ENCODE measurements around the gene KLHDC8A. TPM values are rescaled to one million over a fixed set of nuclear protein-coding genes. Genes with fewer than 3 reads are reported as not detected.

KLHDC8A gene
- total RNA-seq, 1 donor = not detected

Small RNA genes lying within 50 kb of the gene (small RNA-seq; reads per million reads assigned to genes)
- gene SNRPGP10 = not detected

Other genes with a start within 250 kb of the KLHDC8A start
- gene RBBP5, start 234.9 kb downstream of the KLHDC8A start, total RNA-seq = 16.5 and 19.5 TPM in 2 replicates
- 16.5 and 18.1 TPM in 2 replicates for gene DSTYK, start 145.2 kb downstream of the KLHDC8A start, total RNA-seq
- gene TMCC2, start 129.0 kb downstream of the KLHDC8A start, total RNA-seq = 1.8 and 2.9 TPM in 2 replicates
- 2.7 and 3.6 TPM in 2 replicates for gene NUAK2, start 35.2 kb downstream of the KLHDC8A start, total RNA-seq
- gene LEMD1, start 65.1 kb upstream of the KLHDC8A start, total RNA-seq = not detected in 2 replicates
- gene BLACAT1, start 99.1 kb upstream of the KLHDC8A start, total RNA-seq = not detected in 2 replicates
- 0.29 and 0.72 TPM in 2 replicates for gene CDK18, start 147.7 kb upstream of the KLHDC8A start, total RNA-seq